Muscle of arm (tissue), 12 donors: ENCODE measurements around the gene MXI1. TPM values are rescaled to one million over a fixed set of nuclear protein-coding genes. Genes with fewer than 3 reads are reported as not detected.
"Not testable (repeated sequence)": the region's sequence is repeated elsewhere in the genome, so short reads cannot be mapped to it uniquely, and the experiment has no call there.

Source experiments
- DNase-seq: peaks from one replicate; pipeline ENCODE4 v3.0.0-alpha.2; 2013
- polyA plus RNA-seq, 12 donors: library from polyadenylated mRNA; unstranded; fragments of 120-200 nt; gene quantifications; one replicate each; pipeline ENCODE4 v1.2.1, GENCODE V29; 2013; ENCODE audit not compliant: insufficient read length in 12 of 12

MXI1 gene
- polyA plus RNA-seq, 12 donors, result 22.7 to 58.0 (median 25.1) TPM; not detected in 1

DNA sequence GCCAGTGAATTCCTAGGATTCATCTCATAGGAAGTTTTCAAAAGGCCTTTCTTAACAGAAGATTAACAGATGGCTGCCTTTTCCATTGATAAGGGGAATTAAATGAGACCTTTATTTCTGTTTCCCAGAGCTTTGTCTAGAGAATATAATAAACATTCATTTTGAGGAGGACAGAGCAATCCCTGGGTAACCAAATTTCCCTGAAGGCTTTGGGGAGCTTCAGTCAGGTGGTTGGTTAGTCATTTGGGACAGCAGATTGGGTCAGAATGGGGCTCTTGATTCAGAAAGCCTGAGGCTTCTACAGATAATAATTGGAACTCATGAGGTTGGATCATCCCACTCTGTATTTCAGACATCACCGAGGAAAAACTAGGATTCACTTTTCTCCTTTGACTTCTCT, 21.8 kb downstream of the MXI1 start:
- no peak for DNase-seq

DNA sequence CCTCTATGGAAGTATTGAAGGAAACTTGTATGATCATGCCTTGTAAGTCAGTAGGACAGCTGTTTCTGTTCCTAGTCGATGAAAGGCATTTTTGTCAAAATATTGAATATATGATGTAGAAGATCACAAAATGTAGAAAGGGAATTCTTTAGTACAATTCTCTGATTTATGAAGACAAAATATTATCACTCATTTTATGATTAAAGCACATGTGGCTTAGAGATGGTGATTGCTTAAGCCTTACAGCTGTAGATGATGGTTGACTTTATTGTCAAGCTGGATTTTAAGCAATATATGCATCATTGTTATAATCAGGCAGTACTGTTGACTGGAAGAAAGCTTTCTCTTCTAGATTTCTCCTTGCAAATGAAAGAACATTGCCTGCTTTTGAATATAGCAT, 26.4 kb downstream of the MXI1 start:
- DNase-seq, result no peak

DNA sequence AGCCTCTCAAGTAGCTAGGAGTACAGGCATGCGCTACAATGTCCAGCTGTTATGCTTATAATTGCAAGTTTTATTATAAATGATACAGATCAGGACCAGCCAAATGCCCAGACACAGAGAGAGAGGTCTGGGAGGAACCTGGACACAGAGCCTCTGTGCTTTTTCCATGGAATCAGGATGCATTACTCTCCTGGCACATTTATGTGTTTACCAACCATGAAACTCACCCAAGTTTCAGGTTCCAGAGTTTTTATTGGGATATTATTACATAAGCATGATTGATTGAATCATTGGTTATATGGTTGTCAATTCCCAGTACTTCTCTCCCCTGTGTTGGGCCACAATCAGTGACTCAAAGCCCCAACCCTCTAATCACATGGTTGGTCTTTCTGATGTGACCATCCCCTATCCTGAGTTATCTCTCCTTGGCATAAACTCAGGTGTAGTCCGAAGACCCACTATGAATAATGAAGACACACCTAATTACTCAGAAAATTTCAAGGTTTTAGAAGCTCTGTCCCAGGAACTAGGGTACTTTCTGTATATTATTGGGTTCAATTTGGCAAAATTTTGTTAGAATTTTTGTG, 30.6 kb downstream of the MXI1 start:
- DNase-seq, result no peak

DNA sequence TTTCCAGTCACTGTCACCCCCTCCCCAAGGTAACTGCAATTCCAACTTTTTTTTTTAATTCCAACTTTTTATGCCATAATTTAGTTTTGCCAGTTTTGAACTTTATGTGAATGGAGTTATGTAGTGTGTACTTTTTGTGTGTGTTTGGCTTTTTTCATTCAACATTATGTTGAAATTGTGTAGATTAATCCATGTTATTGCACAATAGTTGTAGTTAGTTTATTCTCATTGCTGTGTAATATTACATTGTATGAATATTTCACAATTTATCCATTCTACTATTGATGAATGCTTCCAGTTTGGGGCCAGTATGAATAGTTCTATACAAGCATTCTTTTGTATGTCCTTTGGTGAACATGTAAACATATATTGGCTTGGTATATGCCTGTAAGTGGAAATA, 32.5 kb downstream of the MXI1 start:
- DNase-seq, result no peak

DNA sequence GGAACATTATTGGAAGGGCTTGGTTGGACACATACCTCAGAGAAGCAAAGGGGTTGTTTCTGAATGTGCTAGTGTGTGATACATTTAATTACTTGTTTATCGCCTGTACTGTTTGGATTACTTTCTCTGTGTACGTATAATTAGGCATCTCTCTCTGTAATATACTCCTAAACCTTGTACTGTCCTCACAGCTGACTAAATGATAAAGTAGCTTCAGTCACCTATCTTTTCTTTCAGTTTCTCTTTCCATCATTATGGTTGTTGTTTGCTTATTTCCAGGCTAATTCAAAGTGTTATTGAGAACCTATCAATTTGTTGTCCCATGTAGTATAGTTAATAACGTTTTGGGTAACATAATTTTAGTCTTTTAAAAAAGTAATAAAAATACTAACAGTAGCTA, 34.0 kb downstream of the MXI1 start:
- no peak for DNase-seq

DNA sequence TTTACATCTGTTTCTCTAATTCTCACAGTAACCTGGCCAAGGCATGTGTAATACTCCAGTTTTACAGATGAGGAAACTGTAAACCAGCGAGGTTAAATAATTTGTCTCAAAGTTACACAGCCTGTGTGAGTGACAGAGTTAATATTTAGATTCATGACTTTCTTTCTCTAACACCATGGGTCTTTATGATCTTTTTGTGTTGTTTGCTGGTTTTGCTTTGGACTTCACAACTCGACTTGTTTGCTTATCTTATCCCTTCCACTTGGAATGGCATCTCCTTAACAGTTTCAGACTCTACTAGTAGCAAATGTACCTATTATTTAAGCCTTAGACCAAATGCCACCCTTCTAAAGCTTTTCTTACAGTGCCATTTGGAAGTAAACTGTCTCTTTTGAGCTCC, 34.4 kb downstream of the MXI1 start:
- DNase-seq, result no peak

DNA sequence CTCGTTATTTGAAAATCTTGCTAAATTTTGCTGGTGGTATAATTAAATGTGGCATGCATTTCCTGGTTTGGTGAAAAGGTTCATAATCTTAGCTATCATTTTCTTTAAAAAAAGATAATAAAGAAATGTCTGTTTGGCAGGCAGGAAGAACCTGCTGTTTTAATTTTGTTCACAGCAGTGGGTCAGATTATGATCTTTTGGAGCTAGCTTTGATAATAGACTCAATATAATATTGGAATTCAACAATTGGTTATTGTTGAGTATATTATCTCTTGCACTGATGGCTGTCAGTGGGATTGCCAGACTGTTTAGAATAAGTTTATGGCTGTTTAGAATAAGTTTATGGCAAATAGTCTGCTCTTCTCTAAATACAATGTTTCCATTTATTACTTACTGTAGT, 35.1 kb downstream of the MXI1 start:
- no peak for DNase-seq

DNA sequence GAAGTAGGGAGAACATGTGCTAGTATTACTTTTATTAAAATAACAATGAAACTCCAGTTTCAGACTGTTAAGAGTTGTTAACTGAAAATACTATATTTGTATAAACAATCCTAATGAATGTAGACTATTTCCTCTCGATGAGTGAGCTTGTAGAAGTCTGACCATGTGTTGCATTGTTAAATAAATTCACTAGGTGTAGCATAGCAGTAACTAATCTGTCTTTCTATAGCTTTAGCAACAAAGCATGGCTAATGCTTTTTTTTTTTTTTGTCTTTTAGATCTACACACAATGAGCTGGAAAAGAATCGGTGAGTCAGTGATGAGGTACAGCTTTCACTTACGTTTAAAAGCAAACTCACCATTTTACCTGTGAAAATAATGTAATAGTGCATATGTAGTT, 37.1 kb downstream of the MXI1 start:
- no peak for DNase-seq

DNA sequence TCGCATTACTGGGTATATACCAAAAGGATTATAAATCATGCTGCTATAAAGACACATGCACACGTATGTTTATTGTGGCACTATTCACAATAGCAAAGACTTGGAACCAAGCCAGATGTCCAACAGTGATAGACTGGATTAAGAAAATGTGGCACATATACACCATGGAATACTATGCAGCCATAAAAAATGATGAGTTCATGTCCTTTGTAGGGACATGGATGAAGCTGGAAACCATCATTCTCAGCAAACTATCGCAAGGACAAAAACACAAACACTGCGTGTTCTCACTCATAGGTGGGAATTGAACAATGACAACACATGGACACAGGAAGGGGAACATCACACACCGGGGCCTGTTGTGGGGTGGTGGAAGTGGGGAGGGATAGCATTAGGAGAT, 40.4 kb downstream of the MXI1 start:
- DNase-seq, result not testable (repeated sequence)

DNA sequence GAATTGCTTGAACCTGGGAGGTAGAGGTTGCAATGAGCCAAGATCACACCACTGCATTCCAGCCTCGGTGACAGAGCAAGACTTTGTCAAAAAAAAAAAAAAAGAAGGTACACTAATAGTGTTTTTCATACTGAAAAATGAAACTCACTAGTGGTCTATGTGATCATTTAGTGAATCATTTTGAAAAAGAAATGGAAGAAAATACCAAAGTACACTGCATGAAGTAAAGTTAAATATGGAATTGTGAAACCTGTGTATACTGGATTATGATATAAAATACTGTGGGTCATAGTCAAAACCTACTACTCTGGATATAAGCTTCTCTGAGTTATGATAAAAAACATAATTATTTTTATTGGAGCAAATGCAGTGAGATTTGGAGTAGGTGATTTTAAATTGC, 42.1 kb downstream of the MXI1 start:
- not testable (repeated sequence) for DNase-seq

DNA sequence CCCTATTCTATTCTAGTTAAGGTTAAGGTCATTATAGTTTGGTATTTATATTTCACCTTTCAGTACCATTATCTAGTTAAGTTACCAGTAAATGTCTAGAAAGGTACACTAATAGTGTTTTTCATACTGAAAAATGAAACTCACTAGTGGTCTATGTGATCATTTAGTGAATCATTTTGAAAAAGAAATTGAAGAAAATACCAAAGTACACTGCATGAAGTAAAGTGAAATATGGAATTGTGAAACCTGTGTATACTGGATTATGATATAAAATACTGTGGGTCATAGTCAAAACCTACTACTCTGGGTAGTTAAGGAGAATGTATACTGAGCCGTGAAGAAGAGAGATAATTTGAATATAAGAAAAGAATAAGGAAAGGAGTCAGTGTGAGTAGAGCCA, 44.0 kb downstream of the MXI1 start:
- not testable (repeated sequence) for DNase-seq

DNA sequence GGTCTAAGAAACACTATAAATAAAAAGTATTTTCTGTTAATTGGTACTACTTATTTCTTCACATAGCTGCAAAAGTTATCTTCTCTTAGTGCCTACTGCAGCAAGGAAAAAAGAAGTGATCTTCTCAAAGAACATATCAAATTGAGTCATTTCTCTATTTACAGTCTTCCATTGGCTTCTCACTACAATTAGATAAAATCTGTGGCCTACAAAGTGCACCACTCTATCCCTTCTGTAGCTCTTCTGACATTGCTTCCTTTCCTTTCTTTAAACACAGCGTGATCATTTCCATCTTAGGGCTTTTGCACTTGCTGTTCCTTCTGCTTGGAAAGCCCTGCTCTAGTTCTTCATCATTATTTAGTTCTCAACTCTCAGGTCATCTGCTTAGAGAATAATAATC, 44.7 kb downstream of the MXI1 start:
- no peak for DNase-seq

DNA sequence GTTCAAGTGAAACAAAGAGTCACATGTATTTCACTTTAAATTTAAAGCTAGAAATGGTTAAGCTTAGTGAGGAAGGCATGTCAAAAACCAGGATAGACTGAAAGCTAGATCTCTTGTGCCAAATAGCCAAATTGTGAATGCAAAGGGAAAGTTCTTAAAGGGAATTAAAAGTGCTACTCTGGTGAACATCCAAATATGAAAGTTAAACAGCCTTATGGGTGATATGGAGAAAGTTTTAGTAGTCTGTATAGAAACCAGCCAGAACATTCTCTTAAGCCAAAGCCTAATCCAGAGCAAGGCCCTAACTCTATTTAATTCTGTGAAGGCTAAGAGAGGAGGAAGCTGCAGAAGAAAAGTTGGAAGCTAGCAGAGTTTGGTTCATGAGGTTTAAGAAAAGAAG, 47.1 kb downstream of the MXI1 start:
- DNase-seq, result no peak

DNA sequence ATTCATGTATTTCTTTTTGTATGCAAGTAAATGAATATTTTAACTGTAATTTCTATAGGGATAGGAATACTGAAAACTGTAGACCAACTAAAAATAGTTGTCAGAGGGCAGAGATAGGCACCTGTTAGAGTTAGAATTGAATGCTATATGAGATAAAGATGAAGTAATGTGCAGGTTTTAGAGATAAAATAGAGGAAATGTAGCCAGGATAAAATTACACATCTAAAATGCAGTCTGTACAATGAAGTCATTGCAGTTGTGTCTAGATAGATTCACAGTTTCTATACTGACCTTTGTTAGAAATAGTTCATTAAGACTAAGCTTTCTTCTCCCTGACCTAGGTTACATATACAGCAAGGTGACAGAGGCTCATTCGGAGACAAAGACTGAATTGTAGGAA, 51.1 kb downstream of the MXI1 start:
- DNase-seq, result no peak

DNA sequence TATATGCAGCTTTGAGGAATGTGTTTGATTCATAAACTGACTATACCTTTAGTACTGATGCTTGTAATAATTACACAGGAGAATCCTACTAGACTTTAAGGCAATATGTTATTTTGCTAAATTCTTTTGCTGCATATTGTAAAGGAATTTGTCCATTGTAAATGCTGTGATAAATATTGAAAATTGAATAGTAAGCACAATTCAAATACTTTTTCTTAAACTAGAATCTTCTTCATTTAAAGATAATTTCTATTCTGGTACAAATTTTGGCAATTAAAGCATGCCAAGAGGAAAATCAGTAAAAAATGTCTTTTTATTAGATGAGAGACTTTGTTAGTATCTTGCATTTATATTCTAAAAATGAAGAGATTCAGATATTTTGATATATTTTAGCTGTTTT, 51.9 kb downstream of the MXI1 start:
- DNase-seq, result no peak

DNA sequence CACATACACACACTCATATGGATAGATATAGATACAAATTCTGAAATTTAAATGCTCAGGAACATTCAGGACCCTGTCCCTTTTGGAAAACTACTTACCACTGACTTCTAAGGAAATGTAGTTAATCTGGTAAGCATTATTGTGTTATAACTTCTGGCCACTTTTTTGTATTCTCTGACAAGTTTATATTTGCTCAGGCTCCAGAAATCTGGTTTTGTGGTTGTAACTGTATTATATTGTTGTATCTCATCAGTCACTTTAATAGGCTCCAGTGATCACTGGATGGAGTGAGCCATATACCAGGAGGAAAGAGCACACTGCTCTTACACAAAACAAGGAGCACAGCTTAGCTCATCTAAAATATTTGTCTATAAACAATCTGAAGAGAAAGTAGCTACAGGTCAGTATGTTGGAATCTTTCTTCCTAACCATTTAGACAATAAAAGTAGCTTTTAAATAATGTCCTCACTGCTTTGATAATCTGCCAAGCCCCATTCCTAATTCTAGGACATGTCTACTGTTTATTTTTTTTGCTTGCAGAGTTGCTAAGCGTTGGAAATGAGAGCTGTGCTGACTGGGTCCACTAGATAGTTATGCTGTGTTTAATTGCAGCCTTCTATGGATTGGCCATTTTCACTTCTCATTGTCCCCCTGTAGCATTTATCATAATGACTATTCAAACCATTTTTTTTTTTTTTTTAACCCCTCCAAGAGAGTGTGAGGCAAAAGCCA, 53.5 kb downstream of the MXI1 start:
- DNase-seq, result no peak

DNA sequence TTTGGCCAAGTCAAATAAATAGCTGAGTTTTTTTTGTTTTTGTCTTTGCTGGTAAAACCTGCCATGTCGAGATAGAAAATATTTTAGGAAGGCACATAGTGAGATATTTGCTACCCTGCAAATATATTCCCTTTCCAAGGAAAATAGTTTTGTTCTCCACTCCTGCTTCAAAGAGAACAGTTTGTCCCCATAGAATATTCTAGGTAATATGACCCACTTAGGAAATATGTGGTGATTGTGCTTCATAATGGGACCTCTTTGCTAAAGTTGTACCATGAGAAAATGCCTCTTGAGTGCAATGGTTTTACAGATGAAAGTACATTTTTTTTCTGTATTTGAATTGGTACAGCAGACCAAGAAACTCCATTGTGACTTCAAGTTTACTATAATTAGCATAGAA, 55.8 kb downstream of the MXI1 start:
- no peak for DNase-seq

DNA sequence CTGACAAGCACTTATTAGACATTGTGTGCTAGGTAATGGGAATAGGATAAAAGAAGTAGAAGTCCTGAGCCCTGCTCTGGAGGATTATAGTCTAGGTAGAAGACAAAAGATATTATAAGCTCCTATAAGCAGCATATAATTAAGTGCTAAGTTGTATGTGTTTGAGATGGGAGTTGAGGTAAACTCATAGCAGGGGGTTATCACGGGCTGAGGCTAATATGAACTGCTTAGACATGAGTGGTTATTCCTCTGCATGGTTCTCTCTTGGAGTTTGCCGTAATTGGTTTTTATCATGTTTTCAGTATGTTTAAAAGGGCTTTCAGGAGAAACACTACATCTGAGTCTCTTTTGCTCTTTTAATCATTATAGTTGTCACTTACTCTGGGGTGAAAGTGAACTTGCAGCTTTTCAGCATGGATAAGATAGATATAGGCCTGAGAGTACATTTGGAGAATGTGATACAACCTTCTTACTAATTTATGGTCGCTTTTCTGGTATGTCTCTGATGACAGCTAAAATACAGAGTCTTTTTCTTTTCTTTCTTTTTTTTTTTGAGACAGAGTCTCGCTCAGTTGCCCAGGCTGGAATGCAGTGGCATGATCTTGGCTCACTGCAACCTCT, 58.3 kb downstream of the MXI1 start:
- DNase-seq, result no peak

DNA sequence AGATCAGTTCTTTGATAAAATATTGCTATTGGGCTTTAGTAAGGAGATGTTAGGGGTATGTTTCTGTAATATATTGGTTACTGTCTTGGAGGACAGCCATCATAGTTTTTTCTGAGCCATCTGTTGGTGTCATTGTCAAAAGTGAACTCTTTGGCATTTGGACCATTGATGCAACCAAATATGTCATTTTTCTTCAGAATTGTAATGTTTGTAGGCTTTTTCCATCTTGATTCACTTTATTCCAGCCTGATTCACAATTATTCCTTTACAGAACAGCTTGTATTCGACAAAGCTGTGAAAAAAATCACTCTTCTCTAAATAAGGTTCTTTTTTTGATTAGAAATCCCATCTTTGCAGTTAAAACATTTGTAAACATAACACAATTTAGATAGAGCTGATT, 59.9 kb downstream of the MXI1 start:
- DNase-seq, result no peak

DNA sequence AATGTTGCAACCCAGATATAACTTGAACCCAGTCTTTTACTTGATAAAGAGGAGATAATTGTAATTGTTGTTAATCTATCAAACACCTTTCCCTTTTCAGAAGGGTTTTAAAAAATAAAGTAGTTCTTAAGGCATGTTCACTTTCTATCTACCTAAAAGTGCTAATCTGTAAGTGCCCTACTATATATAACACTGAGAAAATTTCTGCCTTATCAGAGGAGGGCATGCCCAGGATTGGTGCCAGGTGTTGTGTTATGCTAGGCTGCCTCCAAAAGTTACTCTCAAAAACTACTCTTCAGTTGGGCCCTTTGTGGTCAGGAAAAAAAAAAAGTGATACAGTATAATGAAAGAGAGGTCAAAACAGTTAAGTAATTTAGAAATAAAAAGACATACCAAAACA, 61.0 kb downstream of the MXI1 start:
- DNase-seq, result no peak

DNA sequence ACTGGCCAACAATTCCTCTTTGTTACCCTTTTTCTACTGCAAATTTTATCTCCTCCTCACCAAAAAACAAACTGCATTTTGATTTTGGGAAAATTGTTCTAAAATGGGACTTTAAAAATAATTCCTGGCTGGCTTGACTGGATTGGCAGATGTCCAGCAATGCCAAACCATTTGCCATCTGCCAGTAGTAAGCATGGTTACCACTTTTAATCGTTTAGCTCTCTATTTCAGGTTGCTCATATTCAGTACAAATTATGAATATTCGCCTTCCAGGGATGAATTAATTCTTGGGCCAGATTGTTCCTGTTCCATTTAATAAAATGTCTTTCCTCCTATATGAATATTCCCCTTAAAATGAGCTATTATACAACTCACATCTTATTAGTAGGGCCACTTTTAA, 61.6 kb downstream of the MXI1 start:
- no peak for DNase-seq

DNA sequence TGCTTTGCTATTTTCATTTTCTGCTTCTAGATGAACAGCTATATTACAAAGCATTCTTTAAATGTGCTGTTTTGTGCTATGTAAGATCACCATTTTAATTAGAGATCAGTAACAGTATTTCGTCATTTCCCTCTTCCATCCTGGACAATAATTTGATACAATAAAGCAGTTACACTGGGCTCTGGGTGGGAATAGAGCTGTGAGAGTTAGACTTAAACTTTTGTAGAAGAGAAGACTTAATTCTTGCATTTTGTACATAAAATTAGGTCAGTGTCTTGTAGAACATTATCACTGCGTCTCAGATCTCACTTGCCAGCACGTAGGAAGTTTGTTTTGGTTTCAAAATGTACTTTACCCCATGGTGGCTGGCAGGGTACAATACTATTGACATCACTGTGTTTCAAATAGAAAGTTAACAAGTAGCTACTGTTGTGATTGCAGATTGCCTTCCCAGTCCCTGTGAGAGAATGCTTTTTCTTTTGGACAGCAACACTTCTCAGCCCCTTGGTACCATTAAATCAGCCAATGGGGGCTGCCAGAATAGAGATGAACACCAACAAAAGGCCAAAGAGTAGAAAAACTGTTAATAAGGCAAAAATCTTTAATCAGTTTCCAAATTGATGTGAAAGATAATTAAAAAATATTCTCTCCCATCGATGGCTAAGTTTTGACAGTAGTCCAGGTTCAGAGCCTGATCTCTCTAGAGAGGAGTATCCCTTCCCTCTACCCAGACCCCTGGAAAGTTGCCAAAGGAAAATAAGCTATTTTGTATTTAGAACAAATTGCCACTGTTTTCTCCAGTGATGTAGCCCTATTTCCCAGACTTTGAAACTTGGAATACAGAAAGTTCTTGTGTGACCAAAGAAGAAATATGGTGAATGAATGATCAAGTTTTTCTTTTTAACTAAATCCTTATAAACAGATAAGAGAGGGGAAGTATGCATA, 62.2 kb downstream of the MXI1 start:
- DNase-seq, result no peak
